WTC11 (cell line): ENCODE data around the gene IFI16. TPM values are rescaled to one million over a fixed set of nuclear protein-coding genes. Genes with fewer than 3 reads are reported as not detected.

Experiments
- ATAC-seq: fragments of 200-7000 bp; cut with Tn5 transposase; 2 replicates; pipeline ENCODE4 v1.10.0; 2021; ENCODE audit warnings: mild to moderate bottlenecking, moderate library complexity
- CTCF ChIA-PET: fragments of 300-600 bp; sonication (Branson Sonifier 250); formaldehyde crosslinking; loops from one replicate; lab custom pipeline; 2021; ENCODE audit warnings: antibody characterized with exemption; lab: Charles Lee
- POLR2A ChIA-PET: fragments of 350-600 bp; sonication (Branson Sonifier 250); formaldehyde crosslinking; loops from one replicate; lab custom pipeline; 2021; ENCODE audit warnings: antibody characterized with exemption; lab: Charles Lee
- DNase-seq: peaks from one replicate; pipeline ENCODE4 v3.0.0; 2021; ENCODE audit warnings: low spot score
- H3K27ac Mint-ChIP-seq: 2 replicates; pipeline ENCODE4 v1.8.0; 2021; ENCODE audit warnings: mixed read lengths
- H3K27me3 Mint-ChIP-seq: 2 replicates; pipeline ENCODE4 v1.8.0; 2021; ENCODE audit warnings: low read depth, mild to moderate bottlenecking, moderate library complexity, mixed read lengths
- H3K36me3 Mint-ChIP-seq: 2 replicates; pipeline ENCODE4 v1.8.0; 2021; ENCODE audit warnings: mixed read lengths
- H3K4me1 Mint-ChIP-seq: 2 replicates; pipeline ENCODE4 v1.8.0; 2022; ENCODE audit warnings: mixed read lengths
- H3K4me3 Mint-ChIP-seq: 2 replicates; pipeline ENCODE4 v1.8.0; 2021; ENCODE audit warnings: mild to moderate bottlenecking, moderate library complexity, mixed read lengths
- H3K9me3 Mint-ChIP-seq: 2 replicates; pipeline ENCODE4 v1.8.0; 2021; ENCODE audit warnings: mixed read lengths
- CBFB ChIP-seq: sonication (generic); formaldehyde crosslinking; IDR thresholded peaks from 2 replicates; pipeline ENCODE4 v1.8.1; 2022; ENCODE audit warnings: mild to moderate bottlenecking, low read depth, missing genetic modification reagents
- CREB1 ChIP-seq: sonication (generic); formaldehyde crosslinking; IDR thresholded peaks from 2 replicates; pipeline ENCODE4 v1.8.0; 2023; ENCODE audit warnings: mild to moderate bottlenecking, missing genetic modification reagents
- E2F5 ChIP-seq: sonication (generic); formaldehyde crosslinking; IDR thresholded peaks from 2 replicates; pipeline ENCODE4 v1.8.1; 2022; ENCODE audit warnings: mild to moderate bottlenecking, moderate library complexity, missing genetic modification reagents
- FOXK1 ChIP-seq: sonication (generic); formaldehyde crosslinking; IDR thresholded peaks from 2 replicates; pipeline ENCODE4 v1.8.0; 2022; ENCODE audit warnings: mild to moderate bottlenecking, moderate library complexity, missing genetic modification reagents
- FOXP1 ChIP-seq: sonication (generic); formaldehyde crosslinking; IDR thresholded peaks from 2 replicates; pipeline ENCODE4 v1.8.0; 2022; ENCODE audit warnings: missing genetic modification reagents, mild to moderate bottlenecking, moderate library complexity, borderline replicate concordance
- GABPB1 ChIP-seq: sonication (generic); formaldehyde crosslinking; IDR thresholded peaks from 2 replicates; pipeline ENCODE4 v1.8.1; 2023; ENCODE audit warnings: mild to moderate bottlenecking, missing genetic modification reagents
- HMGA2 ChIP-seq: fragments of 250-450 bp; sonication (Bioruptor Pico); IDR thresholded peaks from 2 replicates; pipeline ENCODE4 v1.4.0; 2021; ENCODE audit warnings: mild to moderate bottlenecking, moderate library complexity
- NFE2L1 ChIP-seq: sonication (generic); formaldehyde crosslinking; IDR thresholded peaks from 2 replicates; pipeline ENCODE4 v1.8.1; 2023; ENCODE audit warnings: missing genetic modification reagents
- OVOL2 ChIP-seq: fragments of 250-450 bp; sonication (Bioruptor Pico); IDR thresholded peaks from 2 replicates; pipeline ENCODE4 v1.9.0; 2021; ENCODE audit warnings: mild to moderate bottlenecking, borderline replicate concordance
- PREB ChIP-seq: sonication (generic); formaldehyde crosslinking; IDR thresholded peaks from 2 replicates; pipeline ENCODE4 v1.8.1; 2022; ENCODE audit warnings: mild to moderate bottlenecking, missing genetic modification reagents, moderate library complexity, borderline replicate concordance
- RORB ChIP-seq: fragments of 250-450 bp; sonication (Bioruptor Pico); IDR thresholded peaks from 2 replicates; pipeline ENCODE4 v1.9.0; 2021; ENCODE audit warnings: mild to moderate bottlenecking
- SMAD3 ChIP-seq: sonication (generic); formaldehyde crosslinking; IDR thresholded peaks from 2 replicates; pipeline ENCODE4 v1.8.0; 2022; ENCODE audit warnings: missing genetic modification reagents, mild to moderate bottlenecking, borderline replicate concordance
- SMAD4 ChIP-seq: sonication (generic); formaldehyde crosslinking; IDR thresholded peaks from 2 replicates; pipeline ENCODE4 v1.8.0; 2022; ENCODE audit warnings: mild to moderate bottlenecking, missing genetic modification reagents
- SOX15 ChIP-seq: fragments of 250-450 bp; sonication (Bioruptor Pico); IDR thresholded peaks from 2 replicates; pipeline ENCODE4 v1.9.0; 2021; ENCODE audit warnings: mild to moderate bottlenecking
- STAT6 ChIP-seq: sonication (generic); formaldehyde crosslinking; conservative IDR thresholded peaks from 2 replicates; pipeline ENCODE4 v1.8.1; 2023; ENCODE audit warnings: mild to moderate bottlenecking, low read depth, missing genetic modification reagents, moderate library complexity
- TEAD4 ChIP-seq: sonication (generic); formaldehyde crosslinking; IDR thresholded peaks from 2 replicates; pipeline ENCODE4 v1.8.0; 2022; ENCODE audit warnings: mild to moderate bottlenecking, missing genetic modification reagents
- ZNF232 ChIP-seq: sonication (generic); formaldehyde crosslinking; IDR thresholded peaks from 2 replicates; pipeline ENCODE4 v1.8.0; 2022; ENCODE audit warnings: mild to moderate bottlenecking, missing genetic modification reagents
- ZNF317 ChIP-seq: sonication (generic); formaldehyde crosslinking; IDR thresholded peaks from 2 replicates; pipeline ENCODE4 v1.8.1; 2023; ENCODE audit warnings: low read depth, mild to moderate bottlenecking, moderate library complexity, missing genetic modification reagents, borderline replicate concordance
- ZNF396 ChIP-seq: fragments of 250-450 bp; sonication (Bioruptor Pico); IDR thresholded peaks from 2 replicates; pipeline ENCODE4 v1.8.0; 2021; ENCODE audit warnings: mild to moderate bottlenecking, moderate library complexity, borderline replicate concordance
- ZNF532 ChIP-seq: fragments of 250-450 bp; sonication (Bioruptor Pico); IDR thresholded peaks from 2 replicates; pipeline ENCODE4 v1.9.0; 2021; ENCODE audit warnings: mild to moderate bottlenecking, borderline replicate concordance
- total RNA-seq: library from RNA; stranded (reverse); gene quantifications from 3 replicates; pipeline ENCODE4 v1.2.3, GENCODE V29; 2021
- TF ChIP-seq, protein P1 (sequence below): fragments of 250-450 bp; sonication (Bioruptor Pico); IDR thresholded peaks from 2 replicates; pipeline ENCODE4 v1.9.0; 2021; ENCODE audit warnings: mild to moderate bottlenecking
- TF ChIP-seq, protein P2 (sequence below): sonication (generic); formaldehyde crosslinking; IDR thresholded peaks from 2 replicates; pipeline ENCODE4 v1.8.1; 2023; ENCODE audit warnings: mild to moderate bottlenecking, missing genetic modification reagents, moderate library complexity
- TF ChIP-seq, protein P3 (sequence below): sonication (generic); formaldehyde crosslinking; IDR thresholded peaks from 2 replicates; pipeline ENCODE4 v1.8.1; 2023; ENCODE audit warnings: mild to moderate bottlenecking, missing genetic modification reagents

Gene IFI16
- total RNA-seq, 1 experiment from 2014 or later = 3.2 TPM

- TF ChIP-seq, protein P1, sequence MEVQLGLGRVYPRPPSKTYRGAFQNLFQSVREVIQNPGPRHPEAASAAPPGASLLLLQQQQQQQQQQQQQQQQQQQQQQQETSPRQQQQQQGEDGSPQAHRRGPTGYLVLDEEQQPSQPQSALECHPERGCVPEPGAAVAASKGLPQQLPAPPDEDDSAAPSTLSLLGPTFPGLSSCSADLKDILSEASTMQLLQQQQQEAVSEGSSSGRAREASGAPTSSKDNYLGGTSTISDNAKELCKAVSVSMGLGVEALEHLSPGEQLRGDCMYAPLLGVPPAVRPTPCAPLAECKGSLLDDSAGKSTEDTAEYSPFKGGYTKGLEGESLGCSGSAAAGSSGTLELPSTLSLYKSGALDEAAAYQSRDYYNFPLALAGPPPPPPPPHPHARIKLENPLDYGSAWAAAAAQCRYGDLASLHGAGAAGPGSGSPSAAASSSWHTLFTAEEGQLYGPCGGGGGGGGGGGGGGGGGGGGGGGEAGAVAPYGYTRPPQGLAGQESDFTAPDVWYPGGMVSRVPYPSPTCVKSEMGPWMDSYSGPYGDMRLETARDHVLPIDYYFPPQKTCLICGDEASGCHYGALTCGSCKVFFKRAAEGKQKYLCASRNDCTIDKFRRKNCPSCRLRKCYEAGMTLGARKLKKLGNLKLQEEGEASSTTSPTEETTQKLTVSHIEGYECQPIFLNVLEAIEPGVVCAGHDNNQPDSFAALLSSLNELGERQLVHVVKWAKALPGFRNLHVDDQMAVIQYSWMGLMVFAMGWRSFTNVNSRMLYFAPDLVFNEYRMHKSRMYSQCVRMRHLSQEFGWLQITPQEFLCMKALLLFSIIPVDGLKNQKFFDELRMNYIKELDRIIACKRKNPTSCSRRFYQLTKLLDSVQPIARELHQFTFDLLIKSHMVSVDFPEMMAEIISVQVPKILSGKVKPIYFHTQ (CRISPR knock-in tag) = no peak
- TF ChIP-seq ZNF317 (CRISPR knock-in tag) = no peak
- TF ChIP-seq OVOL2 (CRISPR knock-in tag) = no peak
Observed at GRCh38 chr1:159011751-159012150, 2.0 kb downstream of the IFI16 start (continued).

- ATAC-seq = no peak
- Mint-ChIP-seq H3K4me1 (peaks cover 36% of the 10 kb centered on the region), H3K4me3 (no peak overlapping the region), H3K9me3 (peaks cover 9% of the 10 kb centered on the region; the same call in 1 of the 2 replicates), H3K27me3 (peaks cover 64% of the 10 kb centered on the region), H3K27ac (no peak overlapping the region), H3K36me3 (no peaks in the 10 kb centered on the region)
- ChIA-PET POLR2A (no interaction called here), CTCF (interaction anchor here (0.6 kb wide), 1 partner anchor 224 kb away, joined by 3 read pairs; no protein-coding TSS in a partner anchor)
- DNase-seq = no peak
- TF ChIP-seq, protein P2, sequence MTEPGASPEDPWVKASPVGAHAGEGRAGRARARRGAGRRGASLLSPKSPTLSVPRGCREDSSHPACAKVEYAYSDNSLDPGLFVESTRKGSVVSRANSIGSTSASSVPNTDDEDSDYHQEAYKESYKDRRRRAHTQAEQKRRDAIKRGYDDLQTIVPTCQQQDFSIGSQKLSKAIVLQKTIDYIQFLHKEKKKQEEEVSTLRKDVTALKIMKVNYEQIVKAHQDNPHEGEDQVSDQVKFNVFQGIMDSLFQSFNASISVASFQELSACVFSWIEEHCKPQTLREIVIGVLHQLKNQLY (CRISPR knock-in tag) = no peak
- TF ChIP-seq NFE2L1 (CRISPR knock-in tag) (no peak), ZNF232 (no peak), ZNF532 (CRISPR knock-in tag) (no peak), ZNF396 (CRISPR knock-in tag) (no peak), FOXK1 (CRISPR knock-in tag) (no peak), STAT6 (no peak), GABPB1 (no peak), CREB1 (CRISPR knock-in tag) (no peak), SMAD4 (CRISPR knock-in tag) (no peak), FOXP1 (CRISPR knock-in tag) (no peak), PREB (CRISPR knock-in tag) (no peak), HMGA2 (no peak), RORB (no peak), E2F5 (CRISPR knock-in tag) (no peak), SMAD3 (CRISPR knock-in tag) (no peak), TEAD4 (no peak), SOX15 (no peak), CBFB (CRISPR knock-in tag) (no peak)
- TF ChIP-seq, protein P3, sequence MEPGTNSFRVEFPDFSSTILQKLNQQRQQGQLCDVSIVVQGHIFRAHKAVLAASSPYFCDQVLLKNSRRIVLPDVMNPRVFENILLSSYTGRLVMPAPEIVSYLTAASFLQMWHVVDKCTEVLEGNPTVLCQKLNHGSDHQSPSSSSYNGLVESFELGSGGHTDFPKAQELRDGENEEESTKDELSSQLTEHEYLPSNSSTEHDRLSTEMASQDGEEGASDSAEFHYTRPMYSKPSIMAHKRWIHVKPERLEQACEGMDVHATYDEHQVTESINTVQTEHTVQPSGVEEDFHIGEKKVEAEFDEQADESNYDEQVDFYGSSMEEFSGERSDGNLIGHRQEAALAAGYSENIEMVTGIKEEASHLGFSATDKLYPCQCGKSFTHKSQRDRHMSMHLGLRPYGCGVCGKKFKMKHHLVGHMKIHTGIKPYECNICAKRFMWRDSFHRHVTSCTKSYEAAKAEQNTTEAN (CRISPR knock-in tag) = no peak
Observed at GRCh38 chr1:159012495-159012894, 2.8 kb downstream of the IFI16 start.
